Ammon's horn (tissue), 1 donor: ENCODE results near the gene SEC31A.
A peak's percentile ranks its signal among the peaks of the same experiment; 100 is the strongest.
"Not testable (repeated sequence)": the region's sequence is repeated elsewhere in the genome, so short reads cannot be mapped to it uniquely, and the experiment has no call there.

Source experiments
- DNase-seq: peaks from one replicate; pipeline ENCODE4 v3.0.0-alpha.2; 2016; ENCODE audit warnings: low spot score

The SEC31A gene

GRCh38 chr4:82833060-82833459 lies 57.9 kb downstream of the SEC31A start:
- not testable (repeated sequence) for DNase-seq

- no peak for DNase-seq
Measured at GRCh38 chr4:82825425-82825824, 65.5 kb downstream of the SEC31A start.

DNA sequence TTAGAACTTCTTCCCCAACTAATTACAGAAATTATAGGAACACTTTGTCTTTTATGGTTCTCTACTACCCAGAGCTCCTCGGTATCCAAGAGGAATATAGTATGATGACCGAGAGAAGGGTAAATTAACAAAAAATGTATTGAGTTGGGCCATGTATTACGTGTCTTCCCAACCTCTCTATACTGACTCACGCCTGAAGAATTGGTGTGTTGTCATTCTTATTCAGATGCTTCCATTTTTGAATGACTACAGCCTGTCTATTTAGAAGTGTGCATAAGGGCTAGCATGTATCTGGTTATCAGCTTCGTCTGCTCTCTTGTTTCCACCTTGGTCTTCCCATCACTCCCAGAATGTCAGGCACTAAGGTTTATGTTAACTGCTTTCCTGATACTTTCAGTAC lies 67.9 kb downstream of the SEC31A start:
- DNase-seq: no peak

DNA sequence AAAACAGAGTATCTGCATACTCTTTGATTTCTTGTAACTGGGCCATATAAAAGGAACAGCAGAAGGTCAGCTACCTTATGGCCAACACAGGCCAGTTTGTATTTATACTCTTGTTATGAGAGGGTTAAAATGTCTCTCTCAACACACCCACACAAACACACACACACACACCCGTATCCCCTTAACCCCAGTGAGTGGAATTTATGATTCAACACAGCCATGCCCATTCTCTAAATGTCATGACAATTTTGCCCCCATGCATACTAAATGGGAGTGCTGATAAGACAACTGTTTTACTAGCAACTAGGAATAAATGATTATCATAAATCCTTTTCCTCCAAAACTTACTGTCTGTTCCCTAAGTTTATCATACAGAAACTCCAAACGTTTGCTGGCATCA lies 70.3 kb downstream of the SEC31A start:
- DNase-seq: no peak

DNA sequence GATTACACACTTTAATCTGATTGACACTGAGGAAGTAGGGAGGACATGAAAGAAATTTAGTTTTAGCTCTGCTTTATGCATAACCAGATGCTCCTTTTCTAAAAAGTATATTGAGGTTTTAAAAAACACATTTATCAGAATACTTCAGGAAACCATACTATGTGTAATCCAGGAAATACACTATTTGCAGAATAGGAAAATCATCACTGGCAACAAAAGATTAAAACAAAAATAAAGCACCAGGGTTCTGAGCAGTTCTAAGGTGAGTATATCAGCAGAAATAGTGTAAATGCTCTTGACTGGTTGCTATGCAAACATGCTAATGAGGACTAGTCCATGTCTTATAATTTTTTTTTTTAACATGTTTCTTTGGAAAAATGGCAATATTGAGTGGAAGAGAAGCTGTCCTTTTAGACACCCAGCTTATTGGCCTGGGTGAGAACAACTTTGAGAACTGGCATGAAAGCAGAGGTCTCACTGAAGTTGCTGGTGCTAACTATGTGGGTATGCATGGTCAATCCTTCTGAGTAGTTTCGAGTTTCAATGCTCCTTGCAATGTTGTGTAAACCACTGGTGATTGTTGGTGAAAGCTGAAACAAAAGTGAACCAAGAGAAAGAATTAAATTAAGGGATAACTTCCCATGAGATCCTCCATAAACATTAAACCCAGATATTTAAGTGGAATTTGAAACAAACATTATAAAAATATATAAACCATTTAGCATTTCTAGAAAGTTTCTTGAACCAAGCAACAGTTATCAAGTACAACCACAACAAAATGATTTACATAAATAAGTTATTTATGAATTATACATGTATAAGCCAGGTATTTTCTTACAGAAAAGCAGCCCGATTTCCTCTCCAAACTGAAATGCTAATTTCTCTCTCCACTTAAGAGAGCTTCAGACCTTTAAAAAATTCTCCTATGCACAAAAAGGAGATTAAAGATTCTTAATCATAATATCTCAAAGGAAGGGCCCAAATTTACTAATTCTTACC lies 72.0 kb downstream of the SEC31A start:
- no peak for DNase-seq

DNA sequence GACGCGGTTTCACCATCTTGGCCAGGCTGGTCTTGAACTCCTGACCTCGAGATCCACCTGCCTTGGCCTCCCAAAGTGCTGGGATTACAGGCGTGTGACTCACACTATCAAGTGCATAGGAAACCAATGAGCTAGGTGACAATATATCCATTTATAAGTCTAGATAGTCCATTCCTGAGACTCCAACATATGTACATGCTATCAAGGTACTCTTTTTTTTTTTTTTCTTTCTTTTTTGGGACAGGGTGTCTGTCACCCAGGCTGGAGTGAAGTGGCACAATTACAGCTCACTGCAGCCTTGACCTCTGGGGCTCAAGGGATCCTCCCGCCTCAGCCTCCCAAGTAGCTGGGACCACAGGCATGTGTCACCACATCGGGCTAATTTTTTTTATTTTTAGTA lies 74.1 kb downstream of the SEC31A start:
- not testable (repeated sequence) for DNase-seq

- DNase-seq: no peak
Measured at GRCh38 chr4:82814034-82814433, 76.9 kb downstream of the SEC31A start.

- no peak for DNase-seq
Measured at GRCh38 chr4:82811838-82812341, 79.1 kb downstream of the SEC31A start.

DNA sequence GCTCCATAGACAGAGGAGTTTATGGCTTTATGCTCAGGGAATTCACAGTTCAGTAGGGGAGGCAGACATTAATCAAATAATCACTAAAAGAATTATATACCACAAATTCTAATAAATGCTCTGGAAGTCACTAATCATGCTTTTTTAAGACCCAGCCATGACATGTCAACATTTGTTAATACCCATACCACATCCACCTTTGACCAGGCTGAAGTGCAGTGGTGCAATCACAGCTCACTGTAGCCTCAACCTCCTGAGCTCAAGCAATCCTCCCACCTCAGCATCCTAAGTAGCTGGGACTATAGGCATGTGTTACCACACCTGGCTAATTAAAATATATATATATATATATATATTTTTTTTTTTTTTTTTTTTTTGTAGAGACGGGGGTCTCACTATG lies 79.6 kb downstream of the SEC31A start:
- no peak for DNase-seq

- DNase-seq: no peak
Measured at GRCh38 chr4:82810176-82810575, 80.8 kb downstream of the SEC31A start.

GRCh38 chr4:82809619-82810018 lies 81.3 kb downstream of the SEC31A start:
- no peak for DNase-seq

GRCh38 chr4:82803746-82804145 lies 87.2 kb downstream of the SEC31A start:
- DNase-seq: no peak

GRCh38 chr4:82802911-82803310 lies 88.0 kb downstream of the SEC31A start:
- DNase-seq: no peak

DNA sequence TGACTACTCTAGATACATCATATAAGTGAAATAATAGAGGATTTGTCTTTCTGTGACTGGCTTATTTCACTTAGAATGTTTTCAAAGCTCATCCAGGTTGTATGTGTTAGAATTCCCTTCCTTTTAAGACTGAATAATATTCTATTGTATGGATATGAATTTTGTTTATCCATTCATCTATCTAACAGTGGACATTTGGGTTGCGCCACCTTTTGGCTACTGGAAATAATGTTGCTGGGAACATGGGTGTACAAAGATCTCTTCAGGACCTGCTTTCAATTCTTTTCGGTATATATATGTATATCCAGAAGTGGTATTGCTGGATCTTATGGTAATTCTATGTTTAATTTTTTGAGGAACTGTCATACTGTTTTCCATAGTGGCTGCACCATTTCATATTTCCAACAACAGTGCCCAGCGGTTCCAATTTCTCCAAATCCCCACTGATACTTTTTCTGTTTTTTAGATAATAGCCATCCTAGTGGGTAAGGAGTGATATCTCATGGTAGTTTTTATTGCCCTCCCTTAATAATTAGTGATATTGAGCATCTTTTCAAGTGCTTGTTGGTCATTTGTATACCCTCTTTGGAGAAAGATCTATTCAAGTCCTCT lies 88.9 kb downstream of the SEC31A start:
- no peak for DNase-seq

GRCh38 chr4:82799006-82799881 lies 91.7 kb downstream of the SEC31A start:
- no peak for DNase-seq

- DNase-seq: peak; percentile 91
Measured at GRCh38 chr4:82798168-82799005, 92.6 kb downstream of the SEC31A start, which contains the start of gene SCD5. SCD5 (minus strand) TSS chr4:82798796; CDS start chr4:82798537, 259 bp downstream.

GRCh38 chr4:82797405-82798111 lies 93.4 kb downstream of the SEC31A start:
- DNase-seq: no peak

DNA sequence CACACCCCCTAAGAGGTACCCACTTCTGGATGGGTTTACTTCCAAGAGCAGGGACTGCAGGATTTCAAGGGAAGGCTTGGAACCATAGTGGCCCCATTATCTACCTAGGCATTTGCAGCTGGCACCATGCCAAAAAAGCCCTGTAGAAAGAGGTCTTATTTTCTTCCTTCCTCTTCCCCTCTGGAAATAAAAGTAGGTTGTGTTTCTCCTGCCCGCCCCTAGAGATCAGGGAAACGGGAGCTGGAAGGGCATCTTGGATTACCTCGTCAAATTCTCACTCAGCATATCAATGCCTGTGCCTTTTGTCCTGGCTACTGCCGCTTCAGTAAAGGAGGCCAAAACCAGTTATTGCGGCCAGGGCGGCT lies 93.9 kb downstream of the SEC31A start:
- DNase-seq: no peak

DNA sequence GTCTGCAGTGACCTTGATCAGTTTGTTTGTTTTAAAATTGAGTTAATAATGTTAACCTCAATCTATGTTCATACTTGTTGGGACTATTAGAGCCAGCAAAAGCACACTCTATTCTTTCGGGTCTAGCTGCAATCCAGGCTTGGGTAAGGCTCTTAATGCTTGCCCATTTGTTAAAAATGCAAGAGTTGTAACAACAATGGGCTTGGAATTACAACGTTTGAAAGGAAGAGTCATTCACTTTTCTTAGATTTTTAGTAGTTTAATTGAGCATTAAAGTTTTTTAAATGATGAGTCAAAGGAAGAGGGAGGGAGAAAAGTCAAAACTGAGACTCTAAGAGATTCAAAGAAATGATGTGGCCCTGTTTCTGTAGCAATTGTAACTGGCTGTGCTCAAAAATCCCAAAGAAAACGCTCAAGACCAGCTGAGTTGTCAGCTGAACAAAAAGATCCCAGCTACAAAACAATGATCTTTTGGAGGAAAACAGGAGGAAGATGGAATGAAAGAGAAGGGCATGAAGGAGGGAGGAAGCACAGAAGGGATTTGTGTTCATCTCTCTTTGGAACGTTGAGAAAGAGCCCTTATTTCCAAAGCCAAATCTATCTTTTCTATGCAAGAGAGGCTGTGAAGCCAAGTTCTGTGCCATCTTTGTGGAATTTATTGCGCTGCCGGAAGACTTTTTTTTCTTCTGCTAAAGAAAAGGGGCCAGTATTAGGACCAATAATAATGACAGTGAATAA lies 97.9 kb downstream of the SEC31A start:
- peak; percentile 77 for DNase-seq

GRCh38 chr4:82791179-82791578 lies 99.8 kb downstream of the SEC31A start:
- no peak for DNase-seq
